Measurements from ENCODE around the gene PARD3. TPM values are rescaled to one million over a fixed set of nuclear protein-coding genes. Genes with fewer than 3 reads are reported as not detected.

Gene PARD3
- total and polyA plus RNA-seq, 2 experiments from 2014 or later = 47.2 to 59.7 TPM

DNA sequence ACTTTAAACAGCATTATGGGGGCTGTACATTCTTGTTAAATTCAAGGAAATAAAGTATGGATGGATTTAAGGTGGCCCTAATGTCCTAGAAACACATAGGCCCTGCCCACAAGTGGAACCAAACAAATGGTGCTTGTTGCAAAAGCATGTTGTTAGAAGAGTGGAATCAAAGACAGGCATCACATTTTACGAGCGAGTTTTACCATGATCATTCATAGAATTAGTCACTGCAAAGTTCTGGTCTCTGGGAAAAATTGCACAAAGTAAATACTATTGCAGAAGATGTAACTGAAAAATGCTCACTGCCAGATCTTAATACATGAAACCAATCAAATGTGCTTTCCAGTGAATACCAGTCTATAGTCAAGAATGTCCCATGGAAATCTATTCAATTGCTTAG, 677.1 kb downstream of the PARD3 start:
- Histone ChIP-seq H3K4me1 (ENCODE audit: insufficient read depth) (peaks cover 4% of the 10 kb centered on the region), H3K9me2 (replicated peaks; ENCODE audit: insufficient read depth) (no peaks in the 10 kb centered on the region), H3K27ac (no peak overlapping the region), H3K79me2 (no peaks in the 10 kb centered on the region), H3K27me3 (no peaks in the 10 kb centered on the region), H2AFZ (no peak overlapping the region), H3K4me3 (no peak overlapping the region), H3K9me3 (ENCODE audit: low read depth) (no peaks in the 10 kb centered on the region), H3K36me3 (replicated peaks; ENCODE audit: insufficient read depth, low read depth) (no peaks in the 10 kb centered on the region), H4K20me1 (ENCODE audit: insufficient read depth, poor library complexity, severe bottlenecking) (no peaks in the 10 kb centered on the region), H3K4me2 (no peak overlapping the region)
- WGBS (ENCODE audit: low lambda C conversion rate, missing lambda C conversion rate) = 81% methylated on average over 2 of the region's 2 CpGs
- no peak for DNase-seq (ENCODE audit: low spot score)
- TF ChIP-seq, protein P1, sequence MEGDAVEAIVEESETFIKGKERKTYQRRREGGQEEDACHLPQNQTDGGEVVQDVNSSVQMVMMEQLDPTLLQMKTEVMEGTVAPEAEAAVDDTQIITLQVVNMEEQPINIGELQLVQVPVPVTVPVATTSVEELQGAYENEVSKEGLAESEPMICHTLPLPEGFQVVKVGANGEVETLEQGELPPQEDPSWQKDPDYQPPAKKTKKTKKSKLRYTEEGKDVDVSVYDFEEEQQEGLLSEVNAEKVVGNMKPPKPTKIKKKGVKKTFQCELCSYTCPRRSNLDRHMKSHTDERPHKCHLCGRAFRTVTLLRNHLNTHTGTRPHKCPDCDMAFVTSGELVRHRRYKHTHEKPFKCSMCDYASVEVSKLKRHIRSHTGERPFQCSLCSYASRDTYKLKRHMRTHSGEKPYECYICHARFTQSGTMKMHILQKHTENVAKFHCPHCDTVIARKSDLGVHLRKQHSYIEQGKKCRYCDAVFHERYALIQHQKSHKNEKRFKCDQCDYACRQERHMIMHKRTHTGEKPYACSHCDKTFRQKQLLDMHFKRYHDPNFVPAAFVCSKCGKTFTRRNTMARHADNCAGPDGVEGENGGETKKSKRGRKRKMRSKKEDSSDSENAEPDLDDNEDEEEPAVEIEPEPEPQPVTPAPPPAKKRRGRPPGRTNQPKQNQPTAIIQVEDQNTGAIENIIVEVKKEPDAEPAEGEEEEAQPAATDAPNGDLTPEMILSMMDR (IDR thresholded peaks at IDR 0.05; ENCODE audit: poor library complexity) = no peak
- TF ChIP-seq EZH2phosphoT487 (IDR thresholded peaks at IDR 0.05; ENCODE audit: low read depth, severe bottlenecking, unreplicated experiment) (no peak), EZH2 (IDR thresholded peaks at IDR 0.05; ENCODE audit: borderline replicate concordance) (no peak)

DNA sequence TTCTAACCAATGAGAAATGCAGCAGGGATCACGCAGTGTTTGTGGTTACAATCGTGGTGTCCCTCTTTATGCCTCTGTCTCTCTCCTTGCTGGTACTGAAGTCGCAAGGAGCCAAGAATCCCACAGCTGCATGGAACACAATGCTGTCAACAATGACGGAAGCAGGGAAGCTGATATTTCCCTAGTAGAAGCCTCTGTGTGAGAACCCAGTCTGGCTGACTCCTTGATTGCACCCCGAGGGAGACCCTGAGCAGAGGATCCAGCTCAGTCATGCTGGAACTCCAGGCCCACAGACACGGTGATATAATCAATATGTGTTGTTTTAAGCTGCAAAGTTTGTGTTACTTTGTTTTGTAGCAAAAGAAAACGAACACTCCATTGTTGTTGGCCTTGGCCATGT, 677.9 kb downstream of the PARD3 start:
- TF ChIP-seq EZH2 (IDR thresholded peaks at IDR 0.05; ENCODE audit: borderline replicate concordance) = no peak
- TF ChIP-seq, protein P1 (IDR thresholded peaks at IDR 0.05; ENCODE audit: poor library complexity) = no peak
- TF ChIP-seq EZH2phosphoT487 (IDR thresholded peaks at IDR 0.05; ENCODE audit: low read depth, severe bottlenecking, unreplicated experiment) = no peak
- Histone ChIP-seq H3K27me3 (no peaks in the 10 kb centered on the region), H3K4me2 (no peak overlapping the region), H3K4me3 (no peak overlapping the region), H3K79me2 (no peaks in the 10 kb centered on the region), H3K36me3 (replicated peaks; ENCODE audit: insufficient read depth, low read depth) (no peaks in the 10 kb centered on the region), H2AFZ (no peak overlapping the region), H3K9me3 (ENCODE audit: low read depth) (no peaks in the 10 kb centered on the region), H3K27ac (no peak overlapping the region), H3K9me2 (replicated peaks; ENCODE audit: insufficient read depth) (no peaks in the 10 kb centered on the region), H3K4me1 (ENCODE audit: insufficient read depth) (peaks cover 4% of the 10 kb centered on the region), H4K20me1 (ENCODE audit: insufficient read depth, poor library complexity, severe bottlenecking) (no peaks in the 10 kb centered on the region)
- 93% methylated on average over 7 of the region's 7 CpGs for WGBS (ENCODE audit: low lambda C conversion rate, missing lambda C conversion rate)
- no peak for DNase-seq (ENCODE audit: low spot score)

DNA sequence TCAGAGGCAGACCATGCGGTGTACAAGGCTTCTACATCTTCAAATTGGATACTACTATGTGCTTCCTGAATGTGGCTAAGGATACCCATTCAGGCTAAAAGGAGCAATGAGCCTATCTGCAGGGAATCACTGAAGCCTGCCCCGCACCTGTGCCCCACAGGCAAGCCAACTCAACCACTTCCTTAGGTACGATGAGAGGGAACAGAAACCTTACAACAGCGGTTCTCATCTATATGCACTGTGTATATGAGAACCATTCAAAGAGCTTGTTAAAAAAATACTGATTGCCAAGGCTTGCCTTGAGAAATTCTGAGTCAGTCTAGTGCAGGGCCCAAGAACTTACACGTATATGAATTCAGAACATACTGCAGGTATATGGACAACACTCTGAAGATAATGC, 679.6 kb downstream of the PARD3 start:
- H3K4me1 ChIP-seq (ENCODE audit: insufficient read depth) = peaks cover 4% of the 10 kb centered on the region
- H3K9me2 ChIP-seq (replicated peaks; ENCODE audit: insufficient read depth) = no peaks in the 10 kb centered on the region
- no peak overlapping the region for H3K27ac ChIP-seq
- H3K4me2 ChIP-seq = no peak overlapping the region
- H3K36me3 ChIP-seq (replicated peaks; ENCODE audit: insufficient read depth, low read depth) = no peaks in the 10 kb centered on the region
- H3K79me2 ChIP-seq = no peaks in the 10 kb centered on the region
- H3K27me3 ChIP-seq = no peaks in the 10 kb centered on the region
- WGBS (ENCODE audit: low lambda C conversion rate, missing lambda C conversion rate) = 99% methylated on average over 5 of the region's 5 CpGs
- no peak overlapping the region for H2AFZ ChIP-seq
- DNase-seq (ENCODE audit: low spot score) = no peak
- no peak overlapping the region for H3K4me3 ChIP-seq
- no peaks in the 10 kb centered on the region for H4K20me1 ChIP-seq (ENCODE audit: insufficient read depth, poor library complexity, severe bottlenecking)
- no peaks in the 10 kb centered on the region for H3K9me3 ChIP-seq (ENCODE audit: low read depth)
- TF ChIP-seq, protein P1 (IDR thresholded peaks at IDR 0.05; ENCODE audit: poor library complexity) = no peak
- TF ChIP-seq EZH2phosphoT487 (IDR thresholded peaks at IDR 0.05; ENCODE audit: low read depth, severe bottlenecking, unreplicated experiment) = no peak
- no peak for TF ChIP-seq EZH2 (IDR thresholded peaks at IDR 0.05; ENCODE audit: borderline replicate concordance)

DNA sequence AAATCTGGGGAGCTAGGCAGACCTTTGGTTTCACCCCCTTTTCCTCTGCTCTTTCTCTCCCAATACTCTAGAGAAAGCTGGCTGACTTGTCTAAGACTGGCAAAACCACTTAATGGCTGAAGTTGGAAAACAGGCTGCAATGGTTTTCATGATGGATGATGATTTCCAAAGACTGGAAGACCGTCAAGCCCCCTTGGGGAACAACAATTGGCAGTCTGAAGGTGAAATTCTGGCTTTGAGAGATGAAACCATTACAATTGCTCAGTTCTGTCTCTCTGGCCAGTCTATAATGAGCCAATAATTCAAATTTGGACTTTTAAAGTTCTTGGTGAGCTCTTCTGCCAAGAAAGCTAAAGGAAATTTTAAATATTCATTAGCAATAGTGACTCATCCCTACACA, 680.5 kb downstream of the PARD3 start:
- Histone ChIP-seq H3K4me3 (no peak overlapping the region), H3K4me1 (ENCODE audit: insufficient read depth) (peaks cover under 1% of the 10 kb centered on the region), H3K27me3 (no peaks in the 10 kb centered on the region), H2AFZ (no peak overlapping the region), H3K4me2 (no peak overlapping the region), H3K36me3 (replicated peaks; ENCODE audit: insufficient read depth, low read depth) (no peaks in the 10 kb centered on the region), H3K9me2 (replicated peaks; ENCODE audit: insufficient read depth) (no peaks in the 10 kb centered on the region), H3K9me3 (ENCODE audit: low read depth) (no peaks in the 10 kb centered on the region), H3K79me2 (no peaks in the 10 kb centered on the region), H4K20me1 (ENCODE audit: insufficient read depth, poor library complexity, severe bottlenecking) (no peaks in the 10 kb centered on the region), H3K27ac (no peak overlapping the region)
- TF ChIP-seq, protein P1 (IDR thresholded peaks at IDR 0.05; ENCODE audit: poor library complexity) = no peak
- TF ChIP-seq EZH2phosphoT487 (IDR thresholded peaks at IDR 0.05; ENCODE audit: low read depth, severe bottlenecking, unreplicated experiment) = no peak
- TF ChIP-seq EZH2 (IDR thresholded peaks at IDR 0.05; ENCODE audit: borderline replicate concordance) = no peak
- 94% methylated on average over 1 of the region's 1 CpG for WGBS (ENCODE audit: low lambda C conversion rate, missing lambda C conversion rate)
- DNase-seq (ENCODE audit: low spot score) = no peak
